ENCODE data around the gene UGGT1.

UGGT1 gene

GRCh38 chr2:128154225-128154624, 63.2 kb downstream of the UGGT1 start:
- no peak for TF ChIP-seq CTCF (IDR thresholded peaks at IDR 0.05)
- H3K36me3 ChIP-seq (ENCODE audit: control insufficient read depth, insufficient read depth, low read length) = no peaks in the 10 kb centered on the region

GRCh38 chr2:128155970-128156369, 65.0 kb downstream of the UGGT1 start:
- Histone ChIP-seq H3K27me3 (ENCODE audit: control insufficient read depth, insufficient read depth, low read length) (no peaks in the 10 kb centered on the region), H3K36me3 (ENCODE audit: control insufficient read depth, insufficient read depth, low read length) (no peaks in the 10 kb centered on the region), H3K4me3 (ENCODE audit: low read depth, low read length) (no peak overlapping the region), H3K79me2 (no peaks in the 10 kb centered on the region), H3K4me2 (ENCODE audit: low read length) (no peak overlapping the region), H3K9ac (no peak overlapping the region), H3K27ac (no peak overlapping the region), H2AFZ (no peak overlapping the region), H3K4me1 (no peaks in the 10 kb centered on the region), H3K9me3 (ENCODE audit: control insufficient read depth, low read length) (no peaks in the 10 kb centered on the region)
- no peak for TF ChIP-seq CTCF (IDR thresholded peaks at IDR 0.05)

More at GRCh38 chr2:128154225-128154624, 63.2 kb downstream of the UGGT1 start:
- no peaks in the 10 kb centered on the region for H3K79me2 ChIP-seq
- no peak overlapping the region for H3K27ac ChIP-seq
- H3K4me2 ChIP-seq (ENCODE audit: low read length) = no peak overlapping the region
- H3K9ac ChIP-seq = no peak overlapping the region
- no peak overlapping the region for H3K4me3 ChIP-seq (ENCODE audit: low read depth, low read length)
- H3K4me1 ChIP-seq = no peaks in the 10 kb centered on the region
- no peaks in the 10 kb centered on the region for H3K9me3 ChIP-seq (ENCODE audit: control insufficient read depth, low read length)
- H2AFZ ChIP-seq = no peak overlapping the region
- no peaks in the 10 kb centered on the region for H3K27me3 ChIP-seq (ENCODE audit: control insufficient read depth, insufficient read depth, low read length)

GRCh38 chr2:128156812-128157211, 65.8 kb downstream of the UGGT1 start:
- no peak for TF ChIP-seq CTCF (IDR thresholded peaks at IDR 0.05)
- Histone ChIP-seq H3K4me3 (ENCODE audit: low read depth, low read length) (no peak overlapping the region), H3K36me3 (ENCODE audit: control insufficient read depth, insufficient read depth, low read length) (no peaks in the 10 kb centered on the region), H3K4me1 (no peaks in the 10 kb centered on the region), H3K27me3 (ENCODE audit: control insufficient read depth, insufficient read depth, low read length) (no peaks in the 10 kb centered on the region), H2AFZ (no peak overlapping the region), H3K79me2 (no peaks in the 10 kb centered on the region), H3K9me3 (ENCODE audit: control insufficient read depth, low read length) (no peaks in the 10 kb centered on the region), H3K9ac (no peak overlapping the region), H3K4me2 (ENCODE audit: low read length) (no peak overlapping the region), H3K27ac (no peak overlapping the region)

GRCh38 chr2:128157644-128158043, 66.6 kb downstream of the UGGT1 start:
- H3K27me3 ChIP-seq (ENCODE audit: control insufficient read depth, insufficient read depth, low read length) = no peaks in the 10 kb centered on the region
- no peak overlapping the region for H3K27ac ChIP-seq
- no peak overlapping the region for H3K9ac ChIP-seq
- H3K4me2 ChIP-seq (ENCODE audit: low read length) = no peak overlapping the region
- H2AFZ ChIP-seq = no peak overlapping the region
- no peaks in the 10 kb centered on the region for H3K79me2 ChIP-seq
- H3K9me3 ChIP-seq (ENCODE audit: control insufficient read depth, low read length) = no peaks in the 10 kb centered on the region
- H3K4me1 ChIP-seq = no peaks in the 10 kb centered on the region
- no peak overlapping the region for H3K4me3 ChIP-seq (ENCODE audit: low read depth, low read length)
- H3K36me3 ChIP-seq (ENCODE audit: control insufficient read depth, insufficient read depth, low read length) = no peaks in the 10 kb centered on the region
- no peak for TF ChIP-seq CTCF (IDR thresholded peaks at IDR 0.05)

- TF ChIP-seq CTCF (IDR thresholded peaks at IDR 0.05) = no peak
- H2AFZ ChIP-seq = no peak overlapping the region
- H3K79me2 ChIP-seq = no peaks in the 10 kb centered on the region
- H3K9ac ChIP-seq = no peak overlapping the region
- H3K4me3 ChIP-seq (ENCODE audit: low read depth, low read length) = no peak overlapping the region
- H3K9me3 ChIP-seq (ENCODE audit: control insufficient read depth, low read length) = no peaks in the 10 kb centered on the region
- H3K27ac ChIP-seq = no peak overlapping the region
- H3K4me2 ChIP-seq (ENCODE audit: low read length) = no peak overlapping the region
- no peaks in the 10 kb centered on the region for H3K27me3 ChIP-seq (ENCODE audit: control insufficient read depth, insufficient read depth, low read length)
- H3K36me3 ChIP-seq (ENCODE audit: control insufficient read depth, insufficient read depth, low read length) = no peaks in the 10 kb centered on the region
- H3K4me1 ChIP-seq = no peaks in the 10 kb centered on the region
These were observed 67.2 kb downstream of the UGGT1 start for GRCh38 chr2:128158176-128158575.

Data from parathyroid adenoma (tissue), 2 donors.